ENCODE results near the gene GALNTL6.

GALNTL6 gene

DNA sequence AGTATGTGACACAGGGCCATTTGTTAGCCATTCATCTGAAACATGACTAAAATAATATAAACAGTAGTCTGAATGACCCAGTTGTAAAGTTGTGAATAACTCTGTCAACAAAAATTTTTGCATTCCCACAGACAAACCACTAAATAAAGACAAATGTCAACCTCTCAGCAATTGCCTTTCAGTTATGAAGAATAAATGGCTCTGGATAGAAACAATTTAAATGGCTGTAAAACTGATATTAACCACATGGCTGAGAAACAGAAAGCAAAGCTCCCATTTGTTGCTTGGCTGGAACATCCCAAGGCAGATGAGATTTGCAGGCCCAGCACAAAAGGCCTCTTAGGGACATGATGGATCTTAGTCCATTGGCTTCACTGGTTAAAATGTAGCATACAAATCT is 296.3 kb downstream of the GALNTL6 start:
- no peaks in the 10 kb centered on the region for H3K36me3 ChIP-seq (ENCODE audit: insufficient read depth, low read length)
- H3K4me3 ChIP-seq (ENCODE audit: low read length, poor library complexity, severe bottlenecking): no peak overlapping the region
- no peaks in the 10 kb centered on the region for H4K20me1 ChIP-seq (ENCODE audit: insufficient read depth, low read length, poor library complexity, severe bottlenecking)
- no peaks in the 10 kb centered on the region for H3K4me1 ChIP-seq (ENCODE audit: insufficient read depth, low read length, poor library complexity, severe bottlenecking)
- H3K79me2 ChIP-seq (ENCODE audit: insufficient read depth, low read length): no peaks in the 10 kb centered on the region
- H2AFZ ChIP-seq (ENCODE audit: low read length): peak overlapping the region; percentile 21; the same call in 1 of the 2 replicates
- H3K27me3 ChIP-seq (ENCODE audit: insufficient read depth, low read length, poor library complexity, severe bottlenecking): no peaks in the 10 kb centered on the region
- H3K9me3 ChIP-seq (ENCODE audit: insufficient read depth, low read depth, low read length): no peaks in the 10 kb centered on the region
- no peaks in the 10 kb centered on the region for H3K9me2 ChIP-seq (replicated peaks; ENCODE audit: low read depth, low read length)
- H3F3A ChIP-seq (ENCODE audit: low read depth): no peaks in the 10 kb centered on the region
- no peak overlapping the region for H3K9ac ChIP-seq (ENCODE audit: low read depth, low read length, poor library complexity, severe bottlenecking)
- no peak for TF ChIP-seq EZH2phosphoT487 (IDR thresholded peaks at IDR 0.05; ENCODE audit: borderline replicate concordance)
- TF ChIP-seq, protein P1, sequence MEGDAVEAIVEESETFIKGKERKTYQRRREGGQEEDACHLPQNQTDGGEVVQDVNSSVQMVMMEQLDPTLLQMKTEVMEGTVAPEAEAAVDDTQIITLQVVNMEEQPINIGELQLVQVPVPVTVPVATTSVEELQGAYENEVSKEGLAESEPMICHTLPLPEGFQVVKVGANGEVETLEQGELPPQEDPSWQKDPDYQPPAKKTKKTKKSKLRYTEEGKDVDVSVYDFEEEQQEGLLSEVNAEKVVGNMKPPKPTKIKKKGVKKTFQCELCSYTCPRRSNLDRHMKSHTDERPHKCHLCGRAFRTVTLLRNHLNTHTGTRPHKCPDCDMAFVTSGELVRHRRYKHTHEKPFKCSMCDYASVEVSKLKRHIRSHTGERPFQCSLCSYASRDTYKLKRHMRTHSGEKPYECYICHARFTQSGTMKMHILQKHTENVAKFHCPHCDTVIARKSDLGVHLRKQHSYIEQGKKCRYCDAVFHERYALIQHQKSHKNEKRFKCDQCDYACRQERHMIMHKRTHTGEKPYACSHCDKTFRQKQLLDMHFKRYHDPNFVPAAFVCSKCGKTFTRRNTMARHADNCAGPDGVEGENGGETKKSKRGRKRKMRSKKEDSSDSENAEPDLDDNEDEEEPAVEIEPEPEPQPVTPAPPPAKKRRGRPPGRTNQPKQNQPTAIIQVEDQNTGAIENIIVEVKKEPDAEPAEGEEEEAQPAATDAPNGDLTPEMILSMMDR (conservative IDR thresholded peaks at IDR 0.05; ENCODE audit: low read length): no peak
- H3K4me2 ChIP-seq (ENCODE audit: low read depth, low read length, poor library complexity, severe bottlenecking): no peak overlapping the region

GRCh38 chr4:172124656-172125308 is 311.6 kb downstream of the GALNTL6 start:
- H4K20me1 ChIP-seq (ENCODE audit: insufficient read depth, low read length, poor library complexity, severe bottlenecking): no peaks in the 10 kb centered on the region
- no peak overlapping the region for H3K4me3 ChIP-seq (ENCODE audit: low read length, poor library complexity, severe bottlenecking)
- no peaks in the 10 kb centered on the region for H3K9me3 ChIP-seq (ENCODE audit: insufficient read depth, low read depth, low read length)
- TF ChIP-seq, protein P1 (conservative IDR thresholded peaks at IDR 0.05; ENCODE audit: low read length): no peak
- TF ChIP-seq EZH2phosphoT487 (IDR thresholded peaks at IDR 0.05; ENCODE audit: borderline replicate concordance): no peak
- H2AFZ ChIP-seq (ENCODE audit: low read length): no peak overlapping the region
- no peaks in the 10 kb centered on the region for H3K27me3 ChIP-seq (ENCODE audit: insufficient read depth, low read length, poor library complexity, severe bottlenecking)
- no peaks in the 10 kb centered on the region for H3K36me3 ChIP-seq (ENCODE audit: insufficient read depth, low read length)
- H3K4me1 ChIP-seq (ENCODE audit: insufficient read depth, low read length, poor library complexity, severe bottlenecking): no peaks in the 10 kb centered on the region
- no peak overlapping the region for H3K4me2 ChIP-seq (ENCODE audit: low read depth, low read length, poor library complexity, severe bottlenecking)
- no peak overlapping the region for H3K9ac ChIP-seq (ENCODE audit: low read depth, low read length, poor library complexity, severe bottlenecking)
- no peaks in the 10 kb centered on the region for H3F3A ChIP-seq (ENCODE audit: low read depth)
- H3K79me2 ChIP-seq (ENCODE audit: insufficient read depth, low read length): no peaks in the 10 kb centered on the region
- no peaks in the 10 kb centered on the region for H3K9me2 ChIP-seq (replicated peaks; ENCODE audit: low read depth, low read length)

DNA sequence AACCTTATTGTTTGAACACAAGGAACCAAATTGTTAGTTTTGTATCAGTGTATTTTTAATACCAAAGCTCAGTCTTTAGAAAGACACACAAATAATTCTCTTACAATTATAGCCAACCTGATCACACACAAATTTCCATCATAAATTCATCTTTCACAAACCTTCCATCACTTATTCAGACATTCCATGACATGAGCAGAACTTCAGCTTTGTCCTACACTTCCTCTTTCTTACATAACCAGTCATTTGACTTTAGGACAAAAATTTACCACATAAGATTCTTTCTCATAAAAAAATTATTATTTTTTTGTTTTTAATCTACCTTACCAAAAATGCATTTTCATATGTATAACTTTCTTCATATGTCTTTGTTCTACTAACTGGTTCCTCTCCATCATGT is 312.2 kb downstream of the GALNTL6 start:
- Histone ChIP-seq H3K27me3 (ENCODE audit: insufficient read depth, low read length, poor library complexity, severe bottlenecking) (no peaks in the 10 kb centered on the region), H3K4me2 (ENCODE audit: low read depth, low read length, poor library complexity, severe bottlenecking) (no peak overlapping the region), H3K9me2 (replicated peaks; ENCODE audit: low read depth, low read length) (no peaks in the 10 kb centered on the region), H2AFZ (ENCODE audit: low read length) (no peak overlapping the region), H3F3A (ENCODE audit: low read depth) (no peaks in the 10 kb centered on the region), H3K4me1 (ENCODE audit: insufficient read depth, low read length, poor library complexity, severe bottlenecking) (no peaks in the 10 kb centered on the region), H4K20me1 (ENCODE audit: insufficient read depth, low read length, poor library complexity, severe bottlenecking) (no peaks in the 10 kb centered on the region), H3K9me3 (ENCODE audit: insufficient read depth, low read depth, low read length) (no peaks in the 10 kb centered on the region), H3K4me3 (ENCODE audit: low read length, poor library complexity, severe bottlenecking) (no peak overlapping the region), H3K36me3 (ENCODE audit: insufficient read depth, low read length) (no peaks in the 10 kb centered on the region), H3K79me2 (ENCODE audit: insufficient read depth, low read length) (no peaks in the 10 kb centered on the region), H3K9ac (ENCODE audit: low read depth, low read length, poor library complexity, severe bottlenecking) (no peak overlapping the region)
- TF ChIP-seq, protein P1 (conservative IDR thresholded peaks at IDR 0.05; ENCODE audit: low read length): no peak
- no peak for TF ChIP-seq EZH2phosphoT487 (IDR thresholded peaks at IDR 0.05; ENCODE audit: borderline replicate concordance)
